Medulla oblongata (tissue), 1 donor: ENCODE data around the gene LUC7L2.
"Not testable (repeated sequence)": the region's sequence is repeated elsewhere in the genome, so short reads cannot be mapped to it uniquely, and the experiment has no call there.

Experiments used
- DNase-seq: peaks from one replicate; pipeline ENCODE4 v3.0.0-alpha.2; 2015; ENCODE audit errors: extremely low spot score

The LUC7L2 gene

GRCh38 chr7:139446051-139446890 is 86.6 kb downstream of the LUC7L2 start:
- no peak for DNase-seq

DNA sequence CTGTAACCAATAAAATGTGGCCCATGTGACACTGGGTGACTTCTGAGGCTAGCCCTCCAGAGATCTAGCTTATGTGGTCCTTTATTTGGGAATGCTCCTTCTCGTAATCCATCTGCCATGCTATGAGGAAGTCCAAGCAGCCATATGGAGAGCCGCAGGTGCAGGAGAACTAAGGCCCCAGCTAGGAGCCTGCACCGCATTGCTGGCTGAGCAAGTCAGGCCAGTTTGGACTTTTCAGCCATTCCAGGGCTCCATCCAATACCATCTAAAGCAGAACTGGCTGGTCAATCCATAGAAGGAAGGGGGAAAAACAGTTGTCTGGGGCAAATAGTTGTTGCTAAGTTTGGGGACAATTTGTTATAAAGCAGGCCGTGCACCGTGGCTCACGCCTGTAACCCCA is 91.2 kb downstream of the LUC7L2 start:
- DNase-seq: no peak

GRCh38 chr7:139451638-139452037 is 91.9 kb downstream of the LUC7L2 start:
- no peak for DNase-seq

GRCh38 chr7:139452958-139453672 is 93.4 kb downstream of the LUC7L2 start:
- DNase-seq: no peak

DNA sequence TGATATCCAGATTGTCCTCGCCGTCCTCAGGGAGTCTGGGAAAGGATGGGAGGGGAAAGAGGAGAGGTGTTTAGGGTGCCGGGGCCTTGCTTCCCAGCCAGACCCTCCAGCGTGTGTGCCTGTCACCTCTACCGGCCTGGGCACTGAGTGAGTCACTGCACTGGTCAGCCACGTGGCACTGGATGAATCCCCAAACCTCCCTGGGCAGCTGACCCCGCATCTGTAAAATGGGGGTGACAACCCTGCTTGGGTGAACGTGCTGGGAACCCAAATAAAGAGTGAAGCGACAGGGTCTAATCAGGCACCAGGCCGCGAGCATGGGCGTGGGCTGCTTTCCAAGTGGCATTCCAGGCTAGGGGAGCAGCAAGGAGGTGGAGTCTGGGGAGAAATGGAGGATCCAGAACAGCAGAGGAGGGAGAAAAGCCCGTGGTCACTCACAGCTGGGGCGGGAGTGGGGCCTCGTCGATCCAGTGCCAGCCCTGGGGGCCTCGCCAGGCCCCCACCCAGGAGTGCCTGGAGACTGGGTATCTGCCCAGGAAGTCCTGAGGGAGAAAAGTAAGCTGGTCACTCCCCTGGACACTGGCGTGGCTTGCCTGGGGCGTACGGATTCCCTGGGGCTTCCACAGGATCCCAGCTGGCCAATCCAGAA is 94.1 kb downstream of the LUC7L2 start:
- DNase-seq: no peak

DNA sequence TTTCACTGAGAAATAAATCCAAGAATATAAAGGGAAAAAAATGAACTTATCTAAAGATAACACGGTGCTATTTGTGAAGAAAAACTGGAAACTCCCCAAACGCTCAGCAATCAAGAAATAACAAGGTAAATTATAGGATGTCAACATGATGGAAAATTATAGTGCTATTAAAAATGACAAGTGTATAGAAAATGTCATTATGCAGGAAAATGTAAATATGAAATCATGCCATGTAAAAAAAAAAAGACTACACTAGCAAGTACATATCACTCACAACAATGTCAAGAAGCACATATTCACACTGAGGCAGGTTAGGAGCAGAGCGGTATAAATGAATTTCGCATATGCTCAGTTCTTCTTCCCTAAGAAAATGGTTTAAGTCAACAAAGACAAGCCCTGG is 96.1 kb downstream of the LUC7L2 start:
- DNase-seq: no peak

DNA sequence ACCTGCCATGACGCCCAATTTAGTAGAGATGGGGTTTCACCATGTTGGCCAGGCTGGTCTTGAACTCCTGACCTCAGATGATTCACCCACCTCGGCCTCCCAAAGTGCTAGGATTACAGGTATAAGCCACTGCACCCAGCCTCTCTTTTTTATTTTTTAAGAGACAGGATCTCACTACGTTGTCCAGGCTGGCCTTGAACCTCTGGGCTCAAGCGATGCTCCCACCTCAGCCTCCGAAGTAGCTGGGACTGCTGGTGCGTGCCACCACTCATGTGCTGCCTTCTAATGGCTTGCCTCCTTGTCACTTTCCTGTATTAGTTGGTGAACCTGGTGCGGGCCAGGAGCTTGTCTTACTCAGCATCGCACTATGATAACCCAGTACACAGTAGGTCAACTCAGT is 96.8 kb downstream of the LUC7L2 start:
- DNase-seq: no peak

DNA sequence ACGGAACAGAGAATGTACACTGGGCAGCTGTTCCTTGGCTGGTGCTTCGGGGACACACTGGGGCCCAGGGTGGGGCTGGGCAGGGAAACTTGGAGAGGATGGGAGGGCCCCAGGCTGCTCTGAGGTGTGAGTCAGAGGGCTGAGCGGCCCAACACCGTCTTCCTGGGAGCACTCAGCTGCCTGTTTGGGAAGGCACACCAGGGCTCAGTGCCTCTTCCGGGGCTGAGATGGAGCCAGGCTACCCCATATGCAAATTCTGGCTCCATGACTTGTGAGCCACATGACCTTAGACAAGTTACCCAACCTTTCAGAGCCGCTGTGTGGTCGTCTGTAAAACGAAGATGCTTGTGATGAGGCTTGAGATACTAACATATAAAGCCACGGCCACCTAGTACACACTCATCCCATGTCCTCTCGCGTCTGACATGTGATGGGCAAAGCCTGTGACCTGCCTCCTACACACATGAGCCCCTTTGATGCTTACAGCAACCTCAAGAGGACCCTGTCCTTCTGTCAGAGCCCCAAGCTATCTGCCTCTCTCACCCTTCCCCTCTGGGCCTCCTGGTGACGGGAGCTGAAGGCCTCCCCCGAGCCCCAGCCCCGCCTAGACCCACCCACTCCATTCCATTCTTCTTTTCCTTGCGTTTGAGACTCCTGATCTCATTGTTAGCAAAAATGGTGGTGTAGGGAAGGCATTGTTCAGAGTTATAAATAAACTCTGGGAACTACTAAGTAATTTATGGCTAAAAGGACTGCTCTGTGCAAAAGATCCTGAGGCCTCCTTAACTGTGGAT is 97.7 kb downstream of the LUC7L2 start:
- no peak for DNase-seq

DNA sequence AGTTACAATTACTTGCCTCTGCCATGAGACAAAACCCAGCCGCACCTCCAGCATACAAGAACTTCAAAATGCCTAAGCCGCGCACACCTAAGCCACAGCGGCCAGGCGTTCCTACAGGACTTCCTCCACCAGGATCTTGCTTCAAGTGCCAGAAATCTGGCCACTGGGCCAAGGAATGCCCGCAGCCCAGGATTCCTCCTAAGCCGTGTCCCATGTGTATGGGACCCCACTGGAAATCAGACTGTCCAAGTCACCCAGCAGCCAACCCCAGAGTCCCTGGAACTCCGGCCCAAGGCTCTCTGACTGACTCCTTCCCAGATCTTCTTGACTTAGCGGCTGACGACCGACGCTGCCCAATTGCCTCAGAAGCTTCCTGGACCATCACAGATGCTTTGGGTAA is 103.7 kb downstream of the LUC7L2 start:
- not testable (repeated sequence) for DNase-seq

DNA sequence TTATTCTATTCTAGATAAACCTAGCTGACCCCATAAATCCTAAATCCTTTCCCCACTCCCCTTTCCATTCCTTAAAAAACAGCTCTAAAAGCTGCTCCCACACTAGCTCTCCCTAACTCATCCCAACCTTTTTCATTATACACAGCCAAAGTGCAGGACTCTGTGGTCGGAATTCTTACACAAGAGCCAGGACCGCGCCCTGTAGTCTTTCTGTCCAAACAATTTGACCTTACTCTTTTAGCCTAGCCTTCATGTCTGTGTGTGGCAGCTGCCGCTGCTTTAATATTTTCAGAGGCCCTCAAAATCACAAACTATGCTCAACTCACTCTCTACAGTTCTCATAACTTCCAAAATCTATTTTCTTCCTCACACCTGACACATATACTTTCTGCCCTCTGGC is 104.8 kb downstream of the LUC7L2 start:
- DNase-seq: not testable (repeated sequence)

DNA sequence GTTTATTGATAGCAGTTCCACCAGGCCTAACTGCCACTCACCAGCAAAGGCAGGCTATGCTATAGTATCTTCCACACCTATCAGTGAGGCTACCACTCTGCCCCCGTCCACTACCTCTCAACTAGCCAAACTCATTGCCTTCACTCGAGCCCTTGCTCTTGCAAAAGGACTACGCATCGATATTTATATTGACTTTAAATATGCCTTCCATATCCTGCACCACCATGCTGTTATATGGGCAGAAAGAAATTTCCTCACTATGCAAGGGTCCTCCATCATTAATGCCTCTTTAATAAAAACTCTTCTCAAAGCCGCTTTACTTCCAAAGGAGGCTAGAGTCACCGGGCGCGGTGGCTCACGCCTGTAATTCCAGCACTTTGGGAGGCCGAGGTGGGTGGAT is 105.4 kb downstream of the LUC7L2 start:
- not testable (repeated sequence) for DNase-seq

GRCh38 chr7:139467729-139468128 is 108.0 kb downstream of the LUC7L2 start:
- not testable (repeated sequence) for DNase-seq

- not testable (repeated sequence) for DNase-seq
Observed at GRCh38 chr7:139468281-139468680, 108.6 kb downstream of the LUC7L2 start.

- DNase-seq: no peak
Observed at GRCh38 chr7:139471740-139472353, 112.2 kb downstream of the LUC7L2 start.
